ENCODE results near the gene ABCB11.

GRCh38 chr2:168935810-168936581 lies 95.1 kb downstream of the ABCB11 start:
- TF ChIP-seq CTCF (conservative IDR thresholded peaks at IDR 0.05; ENCODE audit: low read depth, low read length) (no peak), EZH2 (IDR thresholded peaks at IDR 0.05; ENCODE audit: borderline replicate concordance, low read depth, low read length, poor library complexity, severe bottlenecking) (no peak)

Measured in A673 (cell line).